Testis (tissue), 3 donors: ENCODE results near the gene MAN1A1. TPM values are rescaled to one million over a fixed set of nuclear protein-coding genes. Genes with fewer than 3 reads are reported as not detected.
"Not testable (repeated sequence)": the region's sequence is repeated elsewhere in the genome, so short reads cannot be mapped to it uniquely, and the experiment has no call there.

Experiments
- DNase-seq: peaks from one replicate; pipeline ENCODE4 v3.0.0-alpha.2; 2019
- H3K27ac ChIP-seq, 2 donors: fragments of 200-600 bp; sonication (generic); one replicate each; pipeline ENCODE4 v1.5.1; 2019
- H3K27me3 ChIP-seq: fragments of 200-600 bp; sonication (generic); one replicate; pipeline ENCODE4 v1.5.1; 2019
- H3K36me3 ChIP-seq: fragments of 200-600 bp; sonication (generic); one replicate; pipeline ENCODE4 v1.5.1; 2017; ENCODE audit warnings: low read depth; ENCODE audit errors: missing control alignments
- H3K4me1 ChIP-seq: fragments of 200-600 bp; sonication (generic); one replicate; pipeline ENCODE4 v1.5.1; 2019
- H3K4me3 ChIP-seq, 2 donors: fragments of 200-600 bp; sonication (generic); one replicate each; pipeline ENCODE4 v1.5.1; 2017 to 2019
- H3K9me3 ChIP-seq: fragments of 200-600 bp; sonication (generic); one replicate; pipeline ENCODE4 v1.5.1; 2017
- CTCF ChIP-seq, 3 experiments: fragments of 450-650 bp in 2 of 3; fragments of 200-600 bp in 1 of 3; sonication (generic) in 1 of 3; IDR thresholded peaks; one replicate each; pipeline ENCODE4 v1.5.1; 2016 to 2019; ENCODE audit warnings: antibody characterized with exemption in 3 of 3, mild to moderate bottlenecking in 2 of 3, moderate library complexity in 1 of 3
- POLR2A ChIP-seq: fragments of 450-650 bp; IDR thresholded peaks from one replicate; pipeline ENCODE4 v1.6.1; 2017; ENCODE audit warnings: antibody characterized with exemption, mild to moderate bottlenecking, moderate library complexity
- WGBS, 2 donors: methylation state at CpG; one replicate each; pipeline ENCODE4 v1.1.5; 2018; 5-methylcytosine and 5-hydroxymethylcytosine counted together
- intact Hi-C: fragments of 100-400 bp; cut with DNase I; formaldehyde crosslinking; loops from one replicate; pipeline ENCODE4 v1.15.1; 2023; ENCODE audit warnings: low total_unique reads
- polyA plus RNA-seq: library from polyadenylated mRNA; stranded (reverse); fragments of 350-450 nt; fragmentation: Illumina TruSeq; extraction: RNeasy Lipid Tissue Mini Kit (QIAGEN cat#74804); gene quantifications from one replicate; pipeline ENCODE4 v1.2.3, GENCODE V29; 2014; ENCODE audit warnings: low read depth, low replicate concordance; ENCODE audit not compliant: insufficient read depth
- total RNA-seq, 2 donors: library from RNA; depleted of rRNA; stranded (reverse); fragments of >200 nt; gene quantifications; one replicate each; pipeline ENCODE4 v1.2.3, GENCODE V29; 2016

Gene MAN1A1
- total and polyA plus RNA-seq, 3 donors from 2014 or later: 12.8 to 21.1 (median 15.0) TPM

- intact Hi-C loops: no loop called here
- Histone ChIP-seq H3K4me3 (no peak overlapping the region), H3K27ac (no peak overlapping the region), H3K4me1 (no peaks in the 10 kb centered on the region), H3K9me3 (no peaks in the 10 kb centered on the region), H3K27me3 (no peaks in the 10 kb centered on the region), H3K36me3 (no peaks in the 10 kb centered on the region)
- no peak for DNase-seq
- no peak for TF ChIP-seq CTCF (IDR thresholded peaks at IDR 0.05)
- TF ChIP-seq POLR2A: no peak
Measured at GRCh38 chr6:119384444-119384843, 34.9 kb upstream of the MAN1A1 start.

GRCh38 chr6:119379809-119380208 is 30.2 kb upstream of the MAN1A1 start:
- Histone ChIP-seq H3K9me3 (no peaks in the 10 kb centered on the region), H3K27me3 (no peaks in the 10 kb centered on the region), H3K36me3 (no peaks in the 10 kb centered on the region), H3K4me3 (no peak overlapping the region), H3K27ac (no peak overlapping the region), H3K4me1 (no peaks in the 10 kb centered on the region)
- intact Hi-C loops: no loop called here
- no peak for DNase-seq
- no peak for TF ChIP-seq CTCF (IDR thresholded peaks at IDR 0.05)

GRCh38 chr6:119377043-119377442 is 27.5 kb upstream of the MAN1A1 start:
- intact Hi-C loops, H3K9me3 ChIP-seq, H3K4me3 ChIP-seq, H3K27ac ChIP-seq, H3K36me3 ChIP-seq, DNase-seq, H3K4me1 ChIP-seq, H3K27me3 ChIP-seq: not testable (repeated sequence)
- 100% methylated on average over 1 of the region's 1 CpG; no CpG with 5 or more reads in 1 of the 2 donors for WGBS, 2 donors

- H3K4me3 ChIP-seq: no peak overlapping the region
- no peaks in the 10 kb centered on the region for H3K4me1 ChIP-seq
Measured at GRCh38 chr6:119370080-119370479, 20.5 kb upstream of the MAN1A1 start.

GRCh38 chr6:119368921-119369320 is 19.4 kb upstream of the MAN1A1 start:
- H3K9me3 ChIP-seq: no peaks in the 10 kb centered on the region
- no peak overlapping the region for H3K4me3 ChIP-seq
- no peak for TF ChIP-seq POLR2A
- no peak for TF ChIP-seq CTCF (IDR thresholded peaks at IDR 0.05)
- no peak for DNase-seq
- intact Hi-C loops: no loop called here
- 84 to 91% methylated on average over 6 of the region's 6 CpGs for WGBS, 2 donors
- H3K4me1 ChIP-seq: no peaks in the 10 kb centered on the region
- no peak overlapping the region for H3K27ac ChIP-seq
- H3K36me3 ChIP-seq: no peaks in the 10 kb centered on the region
- H3K27me3 ChIP-seq: no peaks in the 10 kb centered on the region

More at GRCh38 chr6:119370080-119370479, 20.5 kb upstream of the MAN1A1 start:
- intact Hi-C loops: no loop called here
- WGBS, 2 donors: 90 to 91% methylated on average over 3 of the region's 3 CpGs
- Histone ChIP-seq H3K27ac (no peak overlapping the region), H3K27me3 (no peaks in the 10 kb centered on the region), H3K9me3 (no peaks in the 10 kb centered on the region), H3K36me3 (no peaks in the 10 kb centered on the region)
- DNase-seq: no peak
- TF ChIP-seq POLR2A (no peak), CTCF (IDR thresholded peaks at IDR 0.05) (no peak)
